Lower lobe of right lung (tissue), 2 donors: ENCODE results near the gene CACNG8. TPM values are rescaled to one million over a fixed set of nuclear protein-coding genes. Genes with fewer than 3 reads are reported as not detected.
A peak's percentile ranks its signal among the peaks of the same experiment; 100 is the strongest.

Experiments used
- ATAC-seq, 2 donors: fragments of 200-7000 bp; cut with Tn5 transposase; one replicate each; pipeline ENCODE4 v1.9.1; 2020 to 2022; ENCODE audit warnings: mild to moderate bottlenecking in 2 of 2, moderate library complexity in 2 of 2
- DNase-seq: peaks from one replicate; pipeline ENCODE4 v3.0.0-alpha.2; 2020
- H3K27ac ChIP-seq: fragments of 200-600 bp; one replicate; pipeline ENCODE4 v1.8.0; 2022
- H3K27me3 ChIP-seq: fragments of 200-600 bp; one replicate; pipeline ENCODE4 v1.8.0; 2022; ENCODE audit warnings: low read depth
- H3K36me3 ChIP-seq: fragments of 200-600 bp; one replicate; pipeline ENCODE4 v1.8.0; 2022; ENCODE audit warnings: mild to moderate bottlenecking
- H3K4me1 ChIP-seq: fragments of 200-600 bp; one replicate; pipeline ENCODE4 v1.8.0; 2022
- H3K4me3 ChIP-seq: fragments of 200-600 bp; one replicate; pipeline ENCODE4 v1.8.0; 2022; ENCODE audit warnings: mild to moderate bottlenecking
- H3K9me3 ChIP-seq: fragments of 200-600 bp; one replicate; pipeline ENCODE4 v1.8.0; 2022
- CTCF ChIP-seq: fragments of 200-600 bp; IDR thresholded peaks from one replicate; pipeline ENCODE4 v1.8.0; 2022; ENCODE audit warnings: antibody characterized with exemption, mild to moderate bottlenecking
- intact Hi-C: fragments of 100-400 bp; cut with DNase I; formaldehyde crosslinking; loops from one replicate; pipeline ENCODE4 v1.11.0; 2022
- total RNA-seq: library from RNA; stranded (reverse); fragmentation: NEBNext Ultra II Directional; extraction: Animal tissue kit (Norgen Biotek cat#: 25700); gene quantifications from one replicate; pipeline ENCODE4 v1.2.1, GENCODE V29; 2021
- donor health status: DM: no; HTN: yes; CAD: no; lungs with severe emphysema.

Gene CACNG8
- total RNA-seq, 1 donor from 2014 or later, result 0.21 TPM

- ATAC-seq, result no peak
- intact Hi-C loops, result no loop called here
- no peak overlapping the region for H3K27ac ChIP-seq
- H3K4me3 ChIP-seq, result no peak overlapping the region
- H3K27me3 ChIP-seq, result peaks cover 31% of the 10 kb centered on the region
- no peaks in the 10 kb centered on the region for H3K9me3 ChIP-seq
- peaks cover 5% of the 10 kb centered on the region for H3K4me1 ChIP-seq
- TF ChIP-seq CTCF, result no peak
- DNase-seq, result no peak
- H3K36me3 ChIP-seq, result no peaks in the 10 kb centered on the region
Measured at GRCh38 chr19:53988981-53989380, 26.2 kb downstream of the CACNG8 start.

- TF ChIP-seq CTCF, result no peak
- intact Hi-C loops, result no loop called here
- Histone ChIP-seq H3K36me3 (no peaks in the 10 kb centered on the region), H3K27me3 (peaks cover 35% of the 10 kb centered on the region), H3K4me3 (no peak overlapping the region), H3K27ac (no peak overlapping the region), H3K9me3 (no peaks in the 10 kb centered on the region), H3K4me1 (peaks cover 5% of the 10 kb centered on the region)
- ATAC-seq (peak in 1 of 2 donors; percentile 12), DNase-seq (no peak)
Measured at GRCh38 chr19:53989600-53990533, 27.1 kb downstream of the CACNG8 start.

- ATAC-seq, result peak; percentile 14 to 26
- peaks cover 5% of the 10 kb centered on the region for H3K4me1 ChIP-seq
- H3K36me3 ChIP-seq, result no peaks in the 10 kb centered on the region
- no peak for TF ChIP-seq CTCF
- H3K9me3 ChIP-seq, result no peaks in the 10 kb centered on the region
- H3K27me3 ChIP-seq, result peaks cover 48% of the 10 kb centered on the region
- H3K27ac ChIP-seq, result no peak within 1 kb of the TSS
- intact Hi-C loops, result no loop called here
- peak; percentile 52 for DNase-seq
- H3K4me3 ChIP-seq, result peak within 1 kb of the TSS; percentile 32
Measured at GRCh38 chr19:53991224-53992113, 28.7 kb downstream of the CACNG8 start, which contains the start of gene CACNG6. TSS of gene CACNG6 (plus strand) at chr19:53991637. CDS start at chr19:53992878, 1,241 bp downstream.

- no peak for ATAC-seq
- TF ChIP-seq CTCF, result no peak
- H3K27me3 ChIP-seq, result peaks cover 48% of the 10 kb centered on the region
- no peaks in the 10 kb centered on the region for H3K36me3 ChIP-seq
- intact Hi-C loops, result no loop called here
- H3K9me3 ChIP-seq, result no peaks in the 10 kb centered on the region
- peaks cover 5% of the 10 kb centered on the region for H3K4me1 ChIP-seq
- H3K4me3 ChIP-seq, result no peak overlapping the region
- H3K27ac ChIP-seq, result no peak overlapping the region
- no peak for DNase-seq
Measured at GRCh38 chr19:53992211-53992610, 29.5 kb downstream of the CACNG8 start.

GRCh38 chr19:53992815-53993214 lies 30.1 kb downstream of the CACNG8 start:
- H3K27me3 ChIP-seq, result peaks cover 52% of the 10 kb centered on the region

More at GRCh38 chr19:53992815-53993214, 30.1 kb downstream of the CACNG8 start:
- H3K27ac ChIP-seq, result no peak overlapping the region
- peaks cover 5% of the 10 kb centered on the region for H3K4me1 ChIP-seq
- no peak for ATAC-seq
- no peaks in the 10 kb centered on the region for H3K9me3 ChIP-seq
- no peaks in the 10 kb centered on the region for H3K36me3 ChIP-seq
- no peak overlapping the region for H3K4me3 ChIP-seq
- no peak for TF ChIP-seq CTCF
- intact Hi-C loops, result no loop called here
- DNase-seq, result no peak
